Lung (tissue), 12 donors: ENCODE measurements around the gene VDR. TPM values are rescaled to one million over a fixed set of nuclear protein-coding genes. Genes with fewer than 3 reads are reported as not detected.

Experiments
- ATAC-seq: fragments of 200-7000 bp; cut with Tn5 transposase; one replicate; pipeline ENCODE4 v1.9.1; 2020; ENCODE audit warnings: moderate number of reproducible peaks; ENCODE audit not compliant: insufficient read depth, low FRiP score
- DNase-seq, 3 donors: peaks; one replicate each; pipeline ENCODE4 v3.0.0-alpha.2; 2013 to 2017
- H3K27ac ChIP-seq, 2 donors: one replicate each; pipeline ENCODE4 v1.5.1; 2013; ENCODE audit warnings: mild to moderate bottlenecking in 2 of 2, moderate library complexity in 2 of 2, control low read depth in 1 of 2, inconsistent platforms in 1 of 2, low read depth in 1 of 2, low read length in 1 of 2
- H3K27me3 ChIP-seq, 3 donors: one replicate each; pipeline ENCODE4 v1.5.1; 2013; ENCODE audit warnings: low read length in 2 of 3; ENCODE audit not compliant: control insufficient read depth in 3 of 3, insufficient read depth in 3 of 3
- H3K36me3 ChIP-seq, 4 donors: one replicate each; pipeline ENCODE4 v1.5.1; 2013; ENCODE audit warnings: low read length in 4 of 4, mild to moderate bottlenecking in 1 of 4, moderate library complexity in 1 of 4; ENCODE audit not compliant: control insufficient read depth in 4 of 4, insufficient read depth in 4 of 4
- H3K4me1 ChIP-seq, 5 donors: one replicate each; pipeline ENCODE4 v1.5.1; 2013; ENCODE audit warnings: low read length in 5 of 5, mild to moderate bottlenecking in 2 of 5, moderate library complexity in 1 of 5; ENCODE audit not compliant: control insufficient read depth in 5 of 5, insufficient read depth in 5 of 5
- H3K4me3 ChIP-seq: one replicate; pipeline ENCODE4 v1.5.1; 2013; ENCODE audit warnings: mild to moderate bottlenecking, control low read depth, moderate library complexity
- H3K9ac ChIP-seq, 2 donors: one replicate each; pipeline ENCODE4 v1.5.1; 2013; ENCODE audit warnings: low read length in 2 of 2, control low read depth in 1 of 2; ENCODE audit not compliant: insufficient read depth in 1 of 2
- H3K9me3 ChIP-seq, 4 donors: one replicate each; pipeline ENCODE4 v1.5.1; 2013; ENCODE audit warnings: low read length in 3 of 4, mild to moderate bottlenecking in 1 of 4, moderate library complexity in 1 of 4; ENCODE audit not compliant: control insufficient read depth in 4 of 4, insufficient read depth in 3 of 4
- WGBS, 2 donors: extraction: QIAGEN DNeasy Blood & Tissue Kit; methylation state at CpG; one replicate each; pipeline ENCODE4 v1.1.7; 2013; 5-methylcytosine and 5-hydroxymethylcytosine counted together
- polyA plus RNA-seq, 2 donors: library from polyadenylated mRNA; stranded (reverse); fragments of 200-250 nt; gene quantifications; one replicate each; pipeline ENCODE4 v1.2.1, GENCODE V29; 2013
- total RNA-seq, 2 donors: library from RNA; depleted of rRNA in 1 of 2; stranded (reverse); fragments of >200 nt in 1 of 2; gene quantifications; one replicate each; pipeline ENCODE4 v1.2.1, GENCODE V29; 2014 to 2021
- TF ChIP-seq, protein P1 (sequence below): IDR thresholded peaks from 2 replicates; pipeline ENCODE4 v1.5.1; 2012; ENCODE audit warnings: mild to moderate bottlenecking; ENCODE audit errors: control extremely low read depth, extremely low read depth
- donor health status: control.
- donor health status: control.
- donor health status: Bipolar disorder and iron deficiency.
- donor health status: healthy.
- donor health status: DM: yes; HTN: yes; CAD: no.

The VDR gene
- total and polyA plus RNA-seq, 4 donors = 4.4 to 27.4 (median 14.3) TPM

DNA sequence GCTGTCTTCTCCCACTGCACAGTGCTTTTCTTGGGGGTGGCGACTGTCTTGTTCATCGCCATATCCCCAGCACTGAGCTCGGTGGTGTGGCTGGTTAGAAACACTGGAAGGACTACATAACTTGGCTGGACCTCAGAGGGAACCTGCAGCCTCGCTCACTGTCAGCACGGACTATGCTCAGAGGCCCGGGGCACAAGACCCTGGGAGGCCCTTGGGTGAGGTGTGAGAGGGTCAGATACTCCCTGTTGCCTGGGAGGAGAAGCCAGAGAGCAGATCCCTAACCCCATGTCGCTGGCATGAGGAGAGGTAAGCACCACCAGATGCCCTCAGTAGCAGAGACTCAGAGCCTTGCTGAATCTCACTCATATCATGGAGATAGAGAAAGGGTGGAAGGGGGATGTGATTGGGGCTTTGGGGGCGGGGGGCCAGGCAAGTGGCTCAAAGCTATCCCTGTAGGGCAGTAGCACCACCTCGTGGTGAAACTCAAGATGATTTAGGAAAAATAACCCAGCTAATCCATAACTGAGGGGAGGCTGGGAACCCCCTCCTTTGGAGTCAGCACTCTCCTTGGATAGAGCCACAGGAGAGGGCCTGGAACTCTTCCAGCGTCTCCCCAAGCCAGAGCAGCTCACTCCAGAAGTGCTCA lies 66.4 kb downstream of the VDR start:
- no peak overlapping the region for H3K9ac ChIP-seq
- H3K4me1 ChIP-seq = peaks cover 0 to 30% (median 6%) of the 10 kb centered on the region in 5 donors
- no peak overlapping the region for H3K27ac ChIP-seq
- H3K9me3 ChIP-seq = no peaks in the 10 kb centered on the region
- no peak for DNase-seq
- ATAC-seq = no peak
- H3K27me3 ChIP-seq = no peaks in the 10 kb centered on the region
- no peak overlapping the region for H3K4me3 ChIP-seq
- TF ChIP-seq, protein P1, sequence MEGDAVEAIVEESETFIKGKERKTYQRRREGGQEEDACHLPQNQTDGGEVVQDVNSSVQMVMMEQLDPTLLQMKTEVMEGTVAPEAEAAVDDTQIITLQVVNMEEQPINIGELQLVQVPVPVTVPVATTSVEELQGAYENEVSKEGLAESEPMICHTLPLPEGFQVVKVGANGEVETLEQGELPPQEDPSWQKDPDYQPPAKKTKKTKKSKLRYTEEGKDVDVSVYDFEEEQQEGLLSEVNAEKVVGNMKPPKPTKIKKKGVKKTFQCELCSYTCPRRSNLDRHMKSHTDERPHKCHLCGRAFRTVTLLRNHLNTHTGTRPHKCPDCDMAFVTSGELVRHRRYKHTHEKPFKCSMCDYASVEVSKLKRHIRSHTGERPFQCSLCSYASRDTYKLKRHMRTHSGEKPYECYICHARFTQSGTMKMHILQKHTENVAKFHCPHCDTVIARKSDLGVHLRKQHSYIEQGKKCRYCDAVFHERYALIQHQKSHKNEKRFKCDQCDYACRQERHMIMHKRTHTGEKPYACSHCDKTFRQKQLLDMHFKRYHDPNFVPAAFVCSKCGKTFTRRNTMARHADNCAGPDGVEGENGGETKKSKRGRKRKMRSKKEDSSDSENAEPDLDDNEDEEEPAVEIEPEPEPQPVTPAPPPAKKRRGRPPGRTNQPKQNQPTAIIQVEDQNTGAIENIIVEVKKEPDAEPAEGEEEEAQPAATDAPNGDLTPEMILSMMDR = peak; percentile 3
- no peaks in the 10 kb centered on the region for H3K36me3 ChIP-seq
- 45 to 46% methylated on average over 10 of the region's 10 CpGs for WGBS, 2 donors

DNA sequence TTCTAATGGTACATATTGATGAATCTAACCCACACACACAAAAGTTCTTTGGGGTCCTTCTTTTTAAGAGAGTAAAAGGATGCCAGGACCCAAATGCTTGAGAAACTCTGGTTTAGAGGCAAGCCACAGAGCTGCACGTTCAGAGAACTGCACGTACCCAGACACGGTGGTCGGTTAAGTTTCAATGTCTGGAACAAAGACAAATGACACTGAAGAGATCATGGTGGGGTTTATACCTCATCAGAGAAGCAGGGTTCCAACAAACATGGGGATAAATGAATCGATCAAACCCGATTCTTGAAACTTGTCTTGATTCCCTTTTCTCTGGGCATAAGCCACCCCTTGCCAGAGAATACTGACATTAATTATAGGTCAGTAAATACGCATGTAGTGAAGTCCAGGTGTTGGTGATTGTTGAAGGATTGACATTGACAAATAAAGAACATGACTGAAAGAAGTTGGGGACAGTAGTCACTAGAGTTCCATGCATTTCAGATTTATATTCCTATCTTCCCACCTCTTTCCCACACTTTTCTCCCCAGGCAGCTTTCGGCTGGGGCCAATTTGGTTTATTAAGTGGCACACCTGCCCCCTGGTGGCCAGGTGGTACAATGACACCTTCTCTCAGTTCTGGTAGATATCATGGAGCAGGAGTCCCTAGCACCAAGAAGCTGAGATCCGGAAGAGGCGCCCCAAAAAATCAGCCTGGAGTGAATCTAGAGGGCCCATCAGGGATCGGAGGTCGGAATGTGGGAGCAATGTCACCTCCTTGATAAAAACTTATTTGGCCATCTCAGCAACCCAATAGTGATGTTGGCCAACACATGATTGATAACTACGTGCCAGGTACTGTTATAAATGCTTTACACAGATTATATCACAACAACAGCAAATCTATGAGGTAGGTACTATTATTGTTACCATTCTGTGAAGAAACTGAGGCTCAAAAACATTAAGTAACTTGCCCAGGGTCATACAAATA lies 67.3 kb downstream of the VDR start:
- no peaks in the 10 kb centered on the region for H3K36me3 ChIP-seq
- DNase-seq = peak in 2 of 3 donors; percentile 43 to 64
- no peaks in the 10 kb centered on the region for H3K9me3 ChIP-seq
- no peak overlapping the region for H3K4me3 ChIP-seq
- TF ChIP-seq, protein P1 = peak; percentile 94
- peaks cover 0 to 30% (median 6%) of the 10 kb centered on the region in 5 donors for H3K4me1 ChIP-seq
- H3K27me3 ChIP-seq = no peaks in the 10 kb centered on the region
- WGBS, 2 donors = 53 to 61% methylated on average over 13 of the region's 13 CpGs
- H3K27ac ChIP-seq = peak overlapping the region in 1 of 2 donors; percentile 44
- peak; percentile 82 for ATAC-seq
- H3K9ac ChIP-seq = no peak overlapping the region

DNA sequence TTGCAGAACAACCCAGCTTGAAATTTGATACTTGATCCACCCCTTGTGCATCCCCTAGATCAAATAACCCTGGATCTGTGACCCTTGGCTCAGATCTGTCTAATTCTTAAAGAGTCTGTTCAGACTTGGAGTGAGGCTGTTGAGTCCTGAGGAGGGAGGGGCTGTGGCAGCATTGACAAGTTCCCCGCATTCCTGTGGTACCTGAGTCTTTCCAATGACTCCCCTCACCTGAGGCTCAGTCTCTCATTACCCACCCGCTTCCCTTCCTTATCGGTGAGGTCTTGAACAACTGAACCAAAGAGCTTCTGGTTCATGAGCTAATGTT lies 69.0 kb downstream of the VDR start:
- TF ChIP-seq, protein P1 = no peak
- Histone ChIP-seq H3K27me3 (no peaks in the 10 kb centered on the region), H3K27ac (peak overlapping the region in 1 of 2 donors; percentile 61), H3K4me3 (no peak overlapping the region), H3K9ac (no peak overlapping the region), H3K9me3 (no peaks in the 10 kb centered on the region), H3K4me1 (peaks cover 0 to 16% (median 6%) of the 10 kb centered on the region in 5 donors), H3K36me3 (no peaks in the 10 kb centered on the region)
- WGBS, 2 donors = 77 to 89% methylated on average over 3 of the region's 3 CpGs
- DNase-seq (peak in 2 of 3 donors; percentile 30 to 64), ATAC-seq (no peak)
